HG03139 (cell line): ENCODE results near the gene INTS6L.

ENCODE experiments used
- ATAC-seq: cut with Tn5 transposase; IDR thresholded peaks from one replicate; pipeline ENCODE4 v1.9.1; 2021; ENCODE audit not compliant: unreplicated experiment

The INTS6L gene

GRCh38 chrX:135520553-135521404, at the start of gene INTS6L:
INTS6L (plus strand) TSS chrX:135520660; CDS start chrX:135520993, 333 bp downstream.
- ATAC-seq = peak; percentile 84

GRCh38 chrX:135476378-135476777, 44.1 kb upstream of the INTS6L start:
- ATAC-seq = no peak

- no peak for ATAC-seq
Measured at GRCh38 chrX:135477576-135477975, 42.9 kb upstream of the INTS6L start.

- no peak for ATAC-seq
Measured at GRCh38 chrX:135480076-135480475, 40.4 kb upstream of the INTS6L start.

- ATAC-seq = no peak
Measured at GRCh38 chrX:135481696-135482179, 38.7 kb upstream of the INTS6L start.

GRCh38 chrX:135484641-135485289, 35.7 kb upstream of the INTS6L start:
- ATAC-seq = no peak

GRCh38 chrX:135489542-135489941, 30.9 kb upstream of the INTS6L start:
- peak; percentile 82 for ATAC-seq

GRCh38 chrX:135490979-135491514, 29.4 kb upstream of the INTS6L start:
- no peak for ATAC-seq

- no peak for ATAC-seq
Measured at GRCh38 chrX:135494453-135494852, 26.0 kb upstream of the INTS6L start.

GRCh38 chrX:135497736-135498135, 22.7 kb upstream of the INTS6L start:
- no peak for ATAC-seq

GRCh38 chrX:135498236-135498635, 22.2 kb upstream of the INTS6L start:
- ATAC-seq = no peak

- no peak for ATAC-seq
Measured at GRCh38 chrX:135505351-135505750, 15.1 kb upstream of the INTS6L start.

GRCh38 chrX:135509885-135510284, 10.6 kb upstream of the INTS6L start:
- ATAC-seq = no peak

GRCh38 chrX:135512508-135513129, 7.8 kb upstream of the INTS6L start:
- ATAC-seq = no peak

GRCh38 chrX:135513130-135513515, 7.3 kb upstream of the INTS6L start:
- no peak for ATAC-seq

GRCh38 chrX:135516376-135516775, 4.1 kb upstream of the INTS6L start:
- no peak for ATAC-seq

- ATAC-seq = no peak
Measured at GRCh38 chrX:135518161-135518560, 2.3 kb upstream of the INTS6L start.

- ATAC-seq = no peak
Measured at GRCh38 chrX:135520022-135520552, 373 bp upstream of the INTS6L start.

- ATAC-seq = peak; percentile 51
Measured at GRCh38 chrX:135521405-135522131, 1.1 kb downstream of the INTS6L start.

GRCh38 chrX:135522132-135522530, 1.7 kb downstream of the INTS6L start:
- no peak for ATAC-seq
